ENCODE measurements around the gene DNAH1.
A peak's percentile ranks its signal among the peaks of the same experiment; 100 is the strongest.
"Not testable (repeated sequence)": the region's sequence is repeated elsewhere in the genome, so short reads cannot be mapped to it uniquely, and the experiment has no call there.

The DNAH1 gene

DNA sequence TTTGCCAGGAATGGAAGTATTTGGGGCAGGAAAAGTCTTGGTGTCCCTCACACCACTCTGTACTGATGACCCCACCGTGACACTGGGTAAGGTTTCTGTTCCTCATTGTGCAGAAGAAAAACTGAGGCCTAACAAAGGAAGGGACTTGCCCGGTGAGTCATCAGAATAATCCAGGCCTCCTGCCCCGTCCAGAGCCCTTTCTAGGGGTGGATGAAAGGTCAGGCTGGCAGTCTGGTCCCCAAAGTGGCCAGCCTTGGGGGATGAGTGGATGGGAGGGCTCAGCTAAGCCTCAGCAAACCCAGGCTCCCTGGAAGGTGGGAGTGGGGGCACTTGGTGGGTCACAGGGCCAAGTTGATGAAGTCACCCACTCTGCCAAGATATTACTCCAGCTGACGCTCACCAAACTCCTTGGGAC, 2.3 kb upstream of the DNAH1 start:
- no peak for DNase-seq

DNA sequence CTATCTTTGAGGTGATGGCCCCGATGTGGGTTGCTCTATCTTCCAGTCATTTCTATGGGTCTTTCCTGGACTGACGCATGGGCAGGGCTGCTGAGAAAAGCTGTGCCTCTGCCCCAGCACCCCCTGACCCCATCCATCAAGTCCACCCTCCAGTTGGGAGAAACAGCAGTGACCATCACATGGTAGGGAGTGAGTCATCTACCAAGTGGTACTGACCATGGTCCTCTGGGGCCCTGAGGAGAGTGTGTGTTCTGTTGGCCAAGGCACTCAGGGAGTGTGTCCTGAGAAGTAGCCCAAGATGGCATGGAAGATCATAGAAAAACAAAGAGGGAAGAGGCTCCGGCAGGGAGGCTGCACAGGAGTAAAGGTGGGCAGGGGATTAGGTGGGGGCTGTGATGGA, 1.6 kb upstream of the DNAH1 start:
- no peak for DNase-seq

DNA sequence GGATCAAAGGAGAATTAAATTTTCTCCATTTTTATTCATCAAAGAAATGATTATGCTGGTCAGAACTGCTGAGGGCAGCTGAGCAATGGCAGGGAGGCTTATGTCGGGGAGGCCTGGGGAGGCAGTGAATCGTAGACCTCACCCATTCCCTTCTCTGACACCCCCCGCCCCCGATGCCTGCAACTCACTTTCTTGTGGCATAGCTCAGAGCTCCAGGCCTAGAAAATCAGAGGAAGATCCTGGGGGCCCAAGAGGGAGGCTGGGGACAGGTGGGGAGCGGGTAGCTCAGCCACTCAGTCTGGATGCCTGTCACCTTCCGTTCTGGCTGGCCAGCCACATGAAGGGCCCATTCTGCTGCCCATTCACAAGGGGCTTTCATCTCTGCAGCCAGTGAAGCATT, 1.1 kb upstream of the DNAH1 start:
- no peak for DNase-seq

DNA sequence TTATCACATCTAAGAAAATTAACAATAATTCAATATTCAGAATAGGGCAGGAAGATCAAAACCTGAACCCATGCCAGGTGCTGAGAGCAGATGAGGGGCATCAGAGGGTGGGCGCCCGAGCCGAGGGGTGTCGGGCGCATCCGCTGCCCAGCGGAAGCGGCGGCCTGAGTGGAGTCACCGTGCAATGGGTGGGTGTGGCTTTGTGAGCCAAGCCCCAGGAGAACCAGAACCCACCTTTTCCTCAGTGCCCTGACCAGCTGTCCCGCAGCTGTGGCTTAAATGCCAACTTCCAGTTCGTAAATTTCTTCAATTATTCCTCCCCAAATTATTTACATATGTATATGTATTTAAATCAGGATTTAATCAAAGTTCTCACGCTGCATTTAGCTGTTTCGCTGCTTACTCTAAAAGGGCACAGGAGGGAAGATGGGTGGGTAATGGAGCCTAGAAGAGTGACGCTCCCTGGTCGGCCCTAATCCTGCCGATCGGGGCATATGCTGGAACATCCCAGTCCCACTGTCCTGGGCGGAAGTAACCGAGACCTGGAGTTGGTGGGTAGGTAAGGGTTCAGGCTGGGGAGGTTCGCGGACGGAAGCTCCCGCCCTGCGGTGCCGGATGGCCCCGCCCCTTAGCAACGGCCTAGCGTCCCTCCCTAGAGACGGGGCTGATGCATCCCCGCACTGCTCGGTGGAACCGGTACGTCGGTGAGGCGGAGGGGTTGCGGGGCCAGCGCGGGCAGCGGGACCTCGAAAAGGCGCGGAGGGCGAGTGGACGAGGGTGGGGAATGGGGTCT, 1.3 kb downstream of the DNAH1 start:
- peak; percentile 41 for DNase-seq

DNA sequence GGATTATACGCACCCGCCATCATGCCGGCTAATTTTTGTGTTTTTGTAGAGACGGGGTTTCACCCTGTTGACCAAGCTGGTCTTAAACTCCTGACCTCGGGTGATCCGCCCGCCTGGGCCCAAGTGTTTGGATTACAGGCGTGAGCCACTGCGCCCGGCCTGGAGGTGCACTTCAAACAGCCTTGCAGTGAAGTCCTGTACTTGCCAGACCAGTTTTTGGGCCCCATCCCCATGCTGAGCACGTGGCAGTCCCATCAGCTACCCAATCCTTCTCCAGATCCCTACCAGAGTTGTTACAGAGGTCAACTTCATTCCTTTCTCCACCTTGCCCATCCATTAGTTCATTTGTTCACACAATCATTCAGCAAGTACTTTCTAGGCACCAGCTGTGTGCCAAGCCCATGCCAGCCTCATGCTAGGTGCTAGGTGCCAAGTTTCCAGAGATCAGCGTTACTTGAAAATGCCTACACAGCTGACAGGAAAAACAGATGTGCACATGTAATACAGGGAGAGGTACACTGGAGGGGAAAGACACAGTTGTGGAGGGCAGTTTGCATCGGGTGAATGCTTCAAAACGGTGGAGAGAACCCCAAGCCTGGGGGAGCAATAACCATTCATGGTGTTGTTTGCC, 2.2 kb downstream of the DNAH1 start:
- no peak for DNase-seq

DNA sequence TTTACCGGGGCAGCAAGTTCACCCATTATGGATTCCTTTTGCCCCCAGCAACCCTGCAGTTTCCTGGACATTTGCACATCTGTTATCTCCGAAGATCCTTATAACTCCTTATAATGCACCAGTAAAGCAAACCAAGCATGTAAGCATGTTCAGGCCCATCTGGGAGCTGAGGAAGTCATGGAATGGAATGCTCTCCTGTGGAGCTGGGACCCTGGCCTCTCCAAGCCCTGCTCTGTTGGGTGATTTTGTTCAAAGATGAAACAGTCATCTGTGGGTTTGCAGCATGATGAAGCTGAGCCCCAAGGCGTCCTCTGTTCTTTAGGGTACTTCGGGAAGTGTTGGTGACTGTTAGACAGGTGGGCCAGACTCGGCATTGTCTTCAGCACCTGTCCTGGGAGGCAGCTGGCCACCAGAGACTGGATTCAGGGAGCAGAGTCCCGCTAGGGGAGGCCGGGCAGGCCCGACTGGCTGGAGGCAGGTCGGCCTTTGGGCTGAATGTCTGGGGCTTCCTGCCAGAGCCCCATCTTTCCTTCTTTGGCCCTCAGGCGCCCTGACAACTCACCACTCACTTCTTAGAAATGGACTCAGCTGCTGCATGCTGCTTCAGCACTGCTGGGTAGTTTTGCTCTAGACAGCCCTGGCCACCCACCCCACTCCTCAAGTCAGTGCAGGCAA, 3.9 kb downstream of the DNAH1 start:
- no peak for DNase-seq

DNA sequence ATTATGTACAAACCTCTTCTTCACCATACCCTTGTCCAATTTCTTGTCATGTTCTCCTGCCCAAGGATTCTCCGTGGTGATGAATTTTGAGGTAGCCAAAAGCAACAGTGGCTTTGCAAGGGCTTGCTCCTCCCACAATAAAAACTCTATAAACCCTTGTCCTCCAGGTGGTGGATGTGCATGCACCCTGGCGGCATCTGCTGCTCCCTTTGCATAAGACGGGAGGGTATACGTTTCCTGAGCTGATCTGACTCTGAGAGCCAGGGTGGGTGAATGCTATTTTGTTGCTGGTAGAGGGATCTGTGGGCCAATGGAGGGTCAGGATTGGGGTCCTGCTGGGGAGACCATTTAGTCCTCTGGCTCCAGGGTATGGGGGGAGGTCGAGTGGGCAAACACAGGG, 5.4 kb downstream of the DNAH1 start:
- DNase-seq: no peak

DNA sequence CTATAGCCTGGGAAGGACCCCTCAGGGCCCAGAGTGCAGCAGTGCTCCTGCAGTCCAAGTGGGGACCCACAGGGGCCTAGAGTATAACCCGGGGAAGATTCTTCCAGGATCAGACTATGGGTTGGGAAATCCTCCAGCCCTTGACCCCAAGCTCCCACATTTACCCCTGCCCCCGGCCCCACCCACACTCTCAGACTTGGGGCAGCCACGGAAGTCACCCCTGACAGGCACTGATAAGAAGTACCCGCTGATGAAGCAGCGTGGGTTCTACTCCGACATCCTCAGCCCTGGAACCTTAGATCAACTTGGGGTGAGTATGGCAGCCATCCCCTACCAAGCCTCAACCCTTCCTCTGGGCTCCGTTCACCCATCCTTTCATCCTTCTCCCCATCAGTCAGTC, 6.3 kb downstream of the DNAH1 start:
- DNase-seq: no peak

DNA sequence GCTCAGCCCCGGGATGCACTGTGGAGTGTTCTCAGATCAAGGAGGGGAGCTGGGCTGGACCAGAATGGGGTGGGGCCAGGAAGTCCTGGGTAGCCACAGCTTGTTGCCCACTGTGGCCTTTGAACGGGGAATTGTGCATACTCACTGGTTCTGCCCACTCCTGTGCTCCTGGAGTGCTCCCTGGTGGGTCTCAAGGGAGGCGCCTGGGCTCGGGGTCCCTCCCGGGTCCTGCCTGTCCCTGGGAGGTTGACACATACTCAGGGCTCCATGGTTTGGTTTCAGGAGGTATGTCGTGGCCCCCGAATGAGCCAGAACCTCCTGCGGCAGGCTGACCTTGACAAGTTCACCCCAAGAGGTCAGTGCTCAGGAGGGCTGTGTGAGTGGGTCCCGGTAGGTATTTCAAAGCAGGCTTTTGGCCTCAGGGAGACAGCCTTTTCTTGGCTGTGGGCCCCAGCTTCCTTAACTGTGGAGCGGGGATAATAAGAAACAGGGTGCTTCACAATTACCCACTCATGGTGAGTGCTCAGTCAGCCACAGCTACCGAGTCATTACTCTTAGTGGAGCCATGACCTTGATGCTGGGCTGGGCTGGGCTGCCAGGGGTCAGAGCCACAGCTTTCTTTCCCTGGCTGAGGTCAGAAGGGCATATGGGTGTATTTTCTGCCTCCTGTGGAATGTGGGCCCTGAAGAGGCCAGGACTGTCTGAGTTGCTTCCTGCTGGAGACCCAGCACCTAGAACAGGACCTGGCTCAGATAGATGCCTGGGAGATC, 7.6 kb downstream of the DNAH1 start:
- no peak for DNase-seq

DNA sequence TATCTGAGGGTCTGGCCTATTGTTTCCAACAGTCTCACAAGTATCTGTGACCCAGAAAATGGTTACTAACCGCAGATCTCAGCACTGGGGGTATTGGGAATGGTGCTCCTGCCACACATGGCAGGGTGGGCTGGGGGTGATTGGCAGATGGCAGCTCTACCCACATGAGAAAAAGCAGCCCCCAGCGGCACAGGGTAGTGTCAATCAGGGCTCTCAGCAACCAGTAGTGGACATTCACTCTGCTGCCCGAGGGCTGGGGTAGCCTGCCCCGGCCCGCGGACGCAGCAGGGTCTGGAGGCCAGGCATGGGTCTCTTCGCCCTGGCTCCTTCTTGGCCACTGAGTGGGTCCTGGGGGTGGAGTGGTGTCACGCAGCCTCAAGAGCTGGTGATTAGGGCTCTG, 8.6 kb downstream of the DNAH1 start:
- DNase-seq: no peak

DNA sequence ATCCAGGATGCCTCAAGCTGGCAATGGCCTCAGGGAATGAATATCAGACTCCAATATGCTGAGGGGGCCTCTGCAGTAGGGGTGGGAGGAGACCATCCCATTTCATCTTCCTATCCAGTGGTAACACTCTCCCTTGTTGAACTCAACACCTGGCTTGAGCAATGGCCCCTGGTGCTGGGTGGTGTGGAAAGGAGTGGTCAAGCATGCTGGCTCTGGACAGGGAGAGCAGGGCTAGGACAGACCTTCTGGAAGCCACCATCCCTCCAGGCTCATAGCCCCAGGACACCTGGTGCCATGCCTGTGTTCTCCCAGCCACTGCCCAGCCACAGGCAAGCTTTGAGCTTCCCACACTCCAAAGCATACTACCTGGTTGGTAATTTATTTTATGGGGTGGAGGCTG, 9.6 kb downstream of the DNAH1 start:
- no peak for DNase-seq

DNA sequence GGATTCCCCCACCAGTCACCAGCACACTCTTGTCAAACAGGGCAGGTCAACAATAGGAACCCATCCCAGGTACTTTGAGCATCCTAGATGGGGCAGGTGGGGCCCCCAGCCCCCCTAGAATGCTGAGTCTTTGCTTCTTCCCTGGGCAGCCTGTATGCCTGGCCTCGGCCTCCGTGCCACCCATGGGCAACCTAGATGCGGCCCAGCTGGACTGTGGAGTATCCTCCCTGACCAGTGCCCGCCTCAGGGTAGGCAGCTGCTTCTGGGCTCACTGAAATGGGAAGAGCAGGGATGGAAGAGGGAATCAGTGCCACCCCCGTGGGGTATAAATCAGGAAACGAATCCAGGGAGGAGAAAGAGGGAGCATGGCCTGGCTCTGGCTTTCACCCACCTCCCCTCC, 10.9 kb downstream of the DNAH1 start:
- no peak for DNase-seq

DNA sequence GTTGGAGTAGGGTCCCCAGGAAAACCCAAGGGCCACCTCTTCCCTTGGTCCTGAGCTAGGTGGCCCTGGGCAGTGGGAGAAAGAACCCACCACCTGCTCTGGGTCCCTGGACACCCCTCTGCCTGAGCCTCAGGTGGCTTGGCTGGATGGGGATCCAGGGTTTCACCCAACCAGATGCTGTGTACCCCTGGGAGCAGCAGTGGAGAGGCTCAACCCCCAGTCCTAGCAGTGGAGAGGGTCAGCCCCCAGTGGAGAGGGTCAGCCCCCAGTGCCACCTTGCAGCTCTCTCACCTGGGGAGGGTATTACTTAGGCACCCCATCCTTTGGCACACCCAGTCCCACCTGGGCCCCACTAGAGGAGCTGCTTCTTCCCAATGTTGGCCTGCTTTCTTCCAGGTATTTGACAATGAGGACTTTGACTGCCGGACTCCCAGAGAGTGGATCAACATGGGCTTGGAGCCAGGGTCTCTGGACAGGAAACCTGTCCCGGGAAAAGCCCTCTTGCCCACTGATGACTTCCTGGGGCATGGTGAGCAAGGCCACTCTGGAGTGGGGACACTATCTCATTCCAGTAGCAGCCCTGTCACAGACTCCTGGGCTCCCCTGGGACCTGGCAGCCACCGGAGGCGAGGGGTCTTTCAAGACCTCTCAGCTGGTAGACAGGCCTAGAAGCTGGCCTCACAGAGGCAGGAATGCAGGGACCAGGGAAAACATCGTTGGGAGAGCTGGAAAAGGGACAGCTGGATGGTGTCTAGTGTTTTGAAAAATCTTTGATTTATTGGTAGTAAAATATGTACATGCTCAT, 11.6 kb downstream of the DNAH1 start:
- DNase-seq: no peak

DNA sequence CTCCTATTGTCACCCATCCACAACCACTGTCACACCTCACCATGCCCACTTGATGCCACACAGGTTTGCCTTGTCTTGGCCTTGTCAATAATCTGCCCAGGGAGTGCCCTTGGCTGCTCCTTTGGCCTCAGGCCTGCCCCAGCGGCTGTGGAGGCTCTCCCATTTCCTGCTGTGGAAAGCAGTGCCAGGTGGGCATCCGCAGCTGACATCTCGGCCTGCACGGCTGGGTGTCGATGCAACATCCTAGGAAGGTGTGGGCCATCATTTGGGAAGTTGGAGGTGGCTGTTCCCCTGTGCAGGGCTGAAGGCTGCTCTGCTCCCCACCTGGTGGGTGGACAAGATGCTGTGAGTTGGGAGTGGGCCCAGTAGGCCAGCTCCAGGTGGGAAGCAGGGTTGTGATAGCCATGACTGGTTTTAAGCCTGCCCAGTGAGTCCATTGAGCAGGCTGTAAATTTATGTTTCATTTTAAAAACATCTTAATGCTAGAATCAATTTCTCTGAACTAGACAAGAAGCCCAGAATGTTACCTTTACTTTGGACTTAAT, 12.5 kb downstream of the DNAH1 start:
- no peak for DNase-seq

DNA sequence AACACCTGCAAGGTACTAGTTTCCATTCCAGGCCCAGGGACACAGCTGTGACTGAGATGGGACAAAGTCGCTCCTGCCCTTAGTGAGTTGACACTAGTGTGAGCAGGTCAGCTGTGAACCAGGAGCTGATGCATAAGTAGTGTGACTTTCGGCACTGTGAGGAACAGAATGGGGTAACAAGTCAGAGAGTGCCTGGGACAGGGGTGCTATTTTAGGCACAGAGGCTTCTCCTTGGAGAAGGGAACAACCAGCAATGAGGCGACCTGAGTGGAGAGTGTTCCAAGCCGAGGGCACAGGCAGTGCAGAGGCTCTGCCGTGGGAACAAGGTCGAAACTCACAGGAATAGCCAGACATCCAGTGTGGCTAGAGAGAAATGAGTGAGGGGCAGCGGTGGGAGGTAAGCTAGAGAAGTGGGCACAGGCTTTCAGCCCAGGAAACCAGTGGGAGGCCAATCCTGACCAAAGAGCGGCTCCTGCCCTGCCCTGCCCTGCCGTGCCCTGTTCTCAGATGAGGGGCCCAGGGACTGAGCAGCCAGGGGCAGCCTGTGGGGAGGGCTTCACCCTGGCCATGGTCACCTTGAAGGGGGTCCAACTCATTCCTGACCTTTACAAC, 14.2 kb downstream of the DNAH1 start:
- DNase-seq: no peak

DNA sequence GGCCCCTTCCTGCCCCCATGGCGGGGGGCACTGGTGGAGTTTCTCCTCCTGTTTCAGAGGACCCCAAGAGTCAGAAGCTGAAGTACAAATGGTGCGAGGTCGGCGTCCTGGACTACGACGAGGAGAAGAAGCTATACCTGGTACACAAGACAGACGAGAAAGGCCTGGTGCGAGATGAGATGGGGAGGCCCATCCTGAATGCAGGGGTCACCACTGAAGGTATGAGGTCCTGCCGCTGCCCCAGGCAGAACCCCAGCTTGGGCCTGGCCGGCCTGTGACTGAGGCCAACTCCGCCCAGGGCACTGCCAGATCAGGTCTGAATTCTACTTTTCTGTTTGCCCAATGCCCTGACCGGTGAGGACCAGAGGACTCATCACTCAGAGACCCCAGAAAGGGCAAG, 15.0 kb downstream of the DNAH1 start:
- DNase-seq: no peak

DNA sequence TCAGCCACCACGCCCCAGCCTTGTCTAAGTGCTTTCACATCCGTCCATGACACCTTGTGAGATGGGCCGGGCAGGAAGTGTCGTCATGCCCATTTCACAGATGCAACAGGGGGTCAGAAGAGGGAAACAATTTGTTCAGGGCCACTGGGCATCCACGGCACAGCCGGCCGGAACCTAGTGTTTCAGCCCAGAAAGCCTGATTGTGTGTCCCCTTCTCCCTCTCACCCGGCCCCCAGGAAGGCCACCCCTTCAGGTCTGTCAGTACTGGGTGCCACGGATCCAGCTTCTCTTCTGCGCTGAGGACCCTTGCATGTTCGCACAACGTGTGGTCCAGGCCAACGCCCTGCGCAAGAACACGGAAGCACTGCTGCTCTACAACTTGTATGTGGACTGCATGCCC, 15.8 kb downstream of the DNAH1 start:
- DNase-seq: no peak

DNA sequence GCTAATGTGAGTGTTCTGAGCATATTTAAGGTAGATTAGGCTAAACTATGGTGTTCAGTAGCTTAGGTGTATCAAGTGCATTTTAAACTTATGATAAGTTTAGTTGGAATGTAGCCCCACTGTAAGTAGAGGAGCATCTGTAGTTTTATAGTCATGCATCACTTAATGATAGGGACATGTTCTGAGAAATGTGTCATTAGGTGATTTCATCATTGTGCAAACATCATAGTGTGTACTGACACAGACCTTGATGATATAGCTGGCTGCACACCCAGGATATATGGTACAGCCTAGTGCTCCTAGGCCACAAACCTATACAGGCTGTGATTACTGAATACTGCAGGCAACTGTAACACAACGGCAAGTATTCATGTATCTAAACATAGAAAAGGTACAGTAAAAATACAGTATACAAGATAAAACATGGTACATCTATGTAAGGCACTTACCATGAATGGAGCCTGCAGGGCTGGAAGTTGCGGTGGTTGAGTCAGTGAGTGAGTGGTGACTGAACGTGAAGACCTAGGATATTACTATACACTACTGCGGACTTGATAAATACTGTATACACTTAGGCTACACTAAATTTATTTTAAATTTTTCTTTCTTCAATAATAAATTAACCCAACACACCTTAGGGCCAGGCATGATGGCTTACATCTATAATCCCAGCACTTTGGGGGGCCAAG, 17.9 kb downstream of the DNAH1 start:
- no peak for DNase-seq

DNA sequence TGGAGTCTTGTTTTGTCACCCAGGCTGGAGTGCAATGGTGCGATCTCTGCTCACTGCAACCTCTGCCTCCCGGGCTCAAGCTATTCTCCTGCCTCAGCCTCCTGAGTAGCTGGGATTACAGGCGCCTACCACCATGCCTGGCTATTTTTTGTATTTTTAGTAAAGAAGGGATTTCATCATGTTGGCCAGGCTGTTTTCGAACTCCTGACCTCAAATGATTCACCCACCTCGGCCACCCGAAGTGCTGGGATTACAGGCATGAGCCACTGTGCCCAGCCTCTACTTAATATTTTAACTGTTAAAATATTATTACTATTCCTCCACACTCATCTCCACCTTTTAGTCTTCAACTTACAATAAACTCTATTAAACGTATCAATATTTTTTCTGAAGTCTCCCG, 22.0 kb downstream of the DNAH1 start:
- not testable (repeated sequence) for DNase-seq

DNA sequence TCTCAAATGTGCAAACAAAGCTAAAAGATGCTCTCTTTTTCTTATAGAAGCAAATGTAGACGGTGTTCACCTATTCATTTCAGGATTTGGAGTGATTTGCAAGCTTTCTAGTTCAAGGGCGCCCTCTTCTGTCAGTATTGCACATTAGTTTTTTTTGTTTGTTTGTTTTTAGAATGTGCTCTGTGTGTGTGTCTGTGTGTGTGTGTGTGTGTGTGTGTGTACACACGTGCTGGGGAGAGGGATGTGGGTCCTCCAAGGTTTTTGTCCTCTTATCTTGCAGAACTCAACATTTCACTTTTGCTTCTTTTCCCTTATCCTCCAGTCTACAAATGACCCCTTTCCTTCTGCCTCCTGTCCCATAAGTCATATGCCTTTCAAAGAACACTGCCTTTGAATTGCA, 23.5 kb downstream of the DNAH1 start:
- DNase-seq: peak; percentile 33

DNA sequence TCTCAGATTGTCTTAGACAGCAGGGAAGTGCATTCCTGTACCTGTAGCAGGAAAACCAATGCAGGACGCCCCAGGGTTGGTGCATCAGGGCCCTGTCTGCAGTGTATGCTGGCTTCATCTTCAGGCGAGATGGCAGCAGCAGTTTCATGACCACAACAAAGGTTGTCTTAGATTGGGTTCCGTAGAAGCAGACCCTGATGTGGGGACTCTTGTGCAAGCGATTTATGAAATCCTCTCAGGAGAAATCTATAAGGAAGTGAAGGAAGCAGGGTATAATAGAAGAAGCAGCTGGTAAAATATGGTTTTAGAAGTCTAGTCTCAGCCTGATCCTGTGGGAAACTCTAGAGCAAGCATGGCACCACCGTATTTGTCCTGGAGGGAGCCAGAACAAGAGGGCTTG, 25.0 kb downstream of the DNAH1 start:
- no peak for DNase-seq
